GM19240 (cell line): Measurements from ENCODE around the gene ARHGAP22.

ENCODE experiments used
- DNase-seq: peaks from one replicate; pipeline ENCODE4 v3.0.0; 2011; ENCODE audit warnings: low spot score; ENCODE audit not compliant: insufficient read length

ARHGAP22 gene

GRCh38 chr10:48399056-48399541, 205.8 kb downstream of the ARHGAP22 start:
- DNase-seq, result no peak

GRCh38 chr10:48398261-48398660, 206.6 kb downstream of the ARHGAP22 start:
- DNase-seq, result no peak
